HTERT RPE-1 (cell line): Measurements from ENCODE around the gene ITGA5.

ENCODE experiments used
- in situ Hi-C: fragments of 300-500 bp; cut with MboI; formaldehyde crosslinking; loops from 4 replicates; pipeline ENCODE4 v1.14.3; 2020; ENCODE audit warnings: low sequenced_read_pairs

ITGA5 gene

DNA sequence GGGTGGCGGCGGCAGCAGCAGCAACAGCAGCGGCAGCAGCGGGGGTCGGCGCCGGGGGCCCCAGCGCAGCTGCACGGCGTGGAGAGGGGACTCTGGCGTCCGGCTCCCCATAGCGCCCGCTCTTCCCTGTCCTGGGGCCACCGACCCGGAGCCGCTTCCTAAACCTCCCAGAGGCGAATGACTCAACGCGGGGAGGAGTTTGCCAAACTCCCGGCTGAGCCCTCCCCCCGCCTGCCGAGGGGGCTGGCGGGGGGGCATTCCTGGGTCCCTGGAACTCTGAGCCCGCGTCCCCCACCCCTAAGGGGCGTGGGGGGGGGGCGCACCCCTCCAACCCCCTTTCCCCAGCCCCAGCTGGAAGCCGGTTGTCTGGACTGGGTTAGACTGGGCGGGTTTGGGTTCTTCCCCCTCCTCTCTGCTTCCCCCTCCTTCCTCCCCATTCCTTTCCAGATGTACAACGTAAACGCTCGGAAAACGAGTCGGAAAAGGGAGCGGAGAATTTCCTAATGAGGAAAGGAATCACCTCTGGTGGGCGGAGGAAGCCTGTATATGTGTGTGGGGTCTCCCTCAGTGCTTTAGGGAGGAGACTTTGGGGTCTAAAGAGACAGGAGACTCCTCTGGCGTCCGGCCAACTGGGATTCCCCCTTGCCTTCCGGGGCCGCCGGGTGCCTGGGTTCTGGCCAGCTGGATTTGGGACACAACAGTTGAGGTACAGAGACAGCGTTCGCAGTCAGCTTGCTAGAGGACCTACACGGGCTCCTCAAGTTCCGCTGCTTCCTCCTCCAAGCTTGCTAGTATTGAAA lies at the start of gene ITGA5:
TSS of gene ITGA5 (minus strand) at position 179 of the 800 bp plus-strand sequence. CDS start at position 111, 68 bp downstream.
- in situ Hi-C loops = no loop called here

DNA sequence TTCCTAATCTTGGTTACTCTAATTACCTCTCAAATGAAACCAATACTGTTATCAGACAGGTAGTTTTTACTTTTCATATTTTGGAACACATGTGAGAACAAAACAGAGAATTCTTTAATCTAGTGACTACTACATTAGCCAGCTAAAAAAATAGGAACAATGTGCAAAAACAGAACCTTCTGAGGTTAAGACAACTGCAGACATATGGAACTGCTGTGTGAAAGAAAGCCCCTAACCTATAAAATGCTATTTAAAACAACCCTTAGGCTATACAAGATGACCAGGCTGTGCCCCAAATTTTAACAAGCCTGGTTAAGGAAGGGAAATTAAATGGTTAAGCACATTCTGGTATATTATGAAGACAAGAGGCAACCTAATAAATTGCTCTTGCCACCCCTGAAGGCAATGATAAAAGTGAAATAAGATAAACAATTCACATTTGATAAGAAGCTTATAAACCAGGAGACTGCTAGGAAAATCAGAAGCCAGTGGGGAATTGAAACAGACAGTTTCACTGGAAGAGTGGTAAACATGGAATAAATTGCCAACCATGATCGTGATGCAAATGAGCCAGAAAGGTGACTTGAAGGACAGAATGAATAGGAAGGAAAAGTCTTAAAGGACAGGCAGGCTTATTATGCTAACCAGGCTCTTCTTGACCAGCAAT lies 46.9 kb upstream of the ITGA5 start:
- in situ Hi-C loops = no loop called here

DNA sequence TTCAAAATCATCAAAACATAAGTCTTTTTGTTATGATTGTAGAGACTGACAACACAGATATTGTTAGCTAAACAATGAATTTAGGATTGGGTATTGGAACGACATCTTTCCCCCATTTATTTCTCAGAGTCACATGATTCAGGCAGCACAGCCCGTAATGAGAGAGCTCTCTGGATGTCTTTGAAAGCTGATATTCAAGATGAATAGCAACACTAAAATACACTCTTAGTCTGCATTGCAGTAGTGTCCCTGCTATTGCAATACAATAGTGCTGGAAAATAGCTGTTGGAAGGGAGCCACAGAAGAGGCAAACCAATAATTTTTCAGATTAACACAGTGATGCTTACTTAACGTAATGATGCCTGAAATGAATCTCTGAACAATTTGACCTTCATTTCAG lies 44.4 kb upstream of the ITGA5 start:
- in situ Hi-C loops = no loop called here

DNA sequence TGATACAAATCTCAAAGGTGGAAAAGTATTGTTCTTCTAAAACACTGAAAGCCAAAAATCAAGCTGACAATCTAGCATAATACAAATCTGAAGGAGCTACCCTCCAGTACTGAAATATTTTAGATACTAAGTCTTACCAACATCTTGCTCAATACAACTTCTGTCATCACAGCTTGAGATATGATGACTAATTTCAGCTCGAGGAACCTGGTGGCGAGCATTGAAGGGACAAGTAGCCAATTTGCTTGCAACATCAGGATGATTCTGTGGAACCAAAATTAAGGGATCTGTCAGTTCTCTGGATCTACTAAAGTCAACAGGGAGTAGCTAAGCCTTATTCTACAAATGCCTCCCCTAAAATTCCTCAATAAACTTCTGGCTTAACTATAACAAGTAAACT lies 44.0 kb upstream of the ITGA5 start:
- in situ Hi-C loops = no loop called here

DNA sequence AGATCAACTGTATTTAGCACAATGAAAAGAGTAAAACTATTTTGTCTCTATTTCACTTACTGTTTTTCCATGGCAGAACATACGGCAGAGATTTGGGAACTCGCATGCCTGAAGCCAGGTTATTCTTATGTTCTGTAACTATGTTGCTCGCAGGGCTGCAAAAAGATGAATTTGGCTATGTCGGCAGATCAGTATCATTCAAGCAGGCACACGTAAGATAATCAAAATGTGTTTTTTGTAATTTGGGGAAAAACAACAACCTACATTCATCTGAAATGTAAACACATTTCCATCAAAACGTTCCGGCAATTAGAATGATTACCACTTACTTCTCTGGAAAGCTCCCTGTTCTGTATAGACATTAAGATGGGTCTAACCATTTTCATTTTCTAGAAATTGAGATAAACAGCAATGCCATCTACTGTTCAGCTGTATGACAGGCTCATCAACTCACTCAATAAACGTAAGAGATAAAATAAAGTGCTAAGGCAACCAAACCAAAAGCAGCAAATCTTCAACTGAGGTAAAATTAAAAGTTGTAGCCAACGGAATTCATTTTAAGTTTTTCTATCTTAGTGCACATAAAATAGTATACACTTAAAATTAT lies 41.4 kb upstream of the ITGA5 start:
- in situ Hi-C loops = no loop called here

DNA sequence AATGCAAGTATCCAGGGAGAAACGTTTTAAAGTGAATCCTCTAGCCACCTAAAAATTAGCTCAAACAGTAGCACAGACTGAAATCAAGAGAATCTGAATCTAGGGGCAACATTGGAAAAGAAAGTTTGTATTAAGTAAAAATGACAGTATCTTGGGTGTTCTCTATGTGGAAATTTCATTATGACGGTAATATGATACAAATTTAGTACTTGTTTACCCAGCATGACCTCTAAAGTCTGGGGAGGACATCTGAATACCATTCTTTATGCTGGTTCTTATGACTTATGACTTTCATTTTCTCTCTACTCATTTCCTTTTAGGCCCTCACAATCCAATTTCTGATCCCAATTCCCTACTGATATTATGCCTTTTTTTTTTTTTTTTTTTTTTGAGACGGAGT lies 40.3 kb upstream of the ITGA5 start:
- in situ Hi-C loops = no loop called here

DNA sequence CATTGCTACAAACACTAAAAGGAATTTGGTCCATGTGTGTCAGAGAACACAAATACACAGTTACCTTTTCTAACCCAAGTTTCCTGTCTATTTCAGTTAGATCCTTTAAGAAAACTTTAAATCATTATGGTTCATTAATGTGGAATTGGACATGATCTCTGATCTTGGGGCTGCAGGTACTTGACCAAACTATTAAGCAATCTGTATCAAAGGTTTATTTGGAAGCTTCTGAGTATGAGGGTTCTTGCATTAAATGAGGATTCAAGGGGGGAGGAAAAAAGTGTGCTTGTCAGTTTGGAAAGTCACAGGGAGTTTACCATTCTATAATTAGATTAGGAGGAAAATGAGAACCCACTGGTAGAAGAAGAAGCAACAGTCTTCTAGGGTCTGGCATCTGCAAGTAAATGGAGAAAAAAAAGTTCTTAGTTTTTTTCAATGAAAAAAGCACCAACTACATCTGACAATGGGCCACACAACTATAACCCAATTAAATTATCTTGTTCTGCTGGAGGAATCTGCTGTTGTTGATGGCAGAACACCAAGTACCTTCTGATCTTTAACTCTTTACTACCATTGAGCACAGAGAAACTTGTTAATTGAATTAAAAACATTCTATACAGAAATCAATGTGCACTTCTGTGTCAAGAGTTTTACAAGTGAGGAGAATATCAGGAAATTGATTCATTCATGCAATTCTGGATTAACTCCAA lies 36.8 kb upstream of the ITGA5 start:
- in situ Hi-C loops = no loop called here

DNA sequence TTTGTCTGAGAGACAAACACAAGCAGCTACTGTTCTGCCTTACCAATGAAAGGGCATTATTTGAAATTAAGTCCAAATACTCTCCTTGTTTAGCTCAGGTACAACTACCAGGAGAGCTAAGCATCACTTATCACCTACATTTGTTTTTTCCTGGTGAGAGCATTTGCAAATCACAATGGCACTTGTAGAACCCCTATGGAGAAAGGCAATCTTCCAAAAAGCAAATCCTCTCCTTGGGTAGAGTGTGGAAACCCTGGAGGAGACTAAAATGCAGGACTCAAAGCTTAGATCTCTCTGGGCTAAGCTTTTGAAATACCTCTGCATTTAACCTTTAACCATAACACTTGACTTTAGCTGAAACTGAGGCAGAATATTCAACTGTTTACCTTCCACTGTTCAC lies 33.6 kb upstream of the ITGA5 start:
- in situ Hi-C loops = no loop called here

DNA sequence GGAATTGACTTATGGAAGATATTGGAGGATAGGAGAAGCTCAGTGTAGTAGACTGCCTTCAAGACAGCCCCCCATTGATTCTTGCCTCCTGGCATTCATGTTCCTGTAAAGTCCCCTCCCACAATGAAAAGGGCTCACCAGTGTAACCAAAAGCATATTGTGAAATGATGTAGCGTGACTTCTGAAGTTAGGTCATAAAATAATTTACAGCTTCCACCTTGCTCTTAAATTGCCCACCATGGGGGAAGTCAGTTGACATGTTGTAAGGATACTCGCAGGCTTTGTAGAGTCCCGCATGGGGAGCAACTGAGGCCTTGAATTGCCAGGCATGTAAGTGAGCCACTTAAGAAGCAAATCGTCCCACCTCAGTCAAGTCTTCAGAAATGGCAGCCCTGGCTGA lies 29.3 kb upstream of the ITGA5 start:
- in situ Hi-C loops = no loop called here

DNA sequence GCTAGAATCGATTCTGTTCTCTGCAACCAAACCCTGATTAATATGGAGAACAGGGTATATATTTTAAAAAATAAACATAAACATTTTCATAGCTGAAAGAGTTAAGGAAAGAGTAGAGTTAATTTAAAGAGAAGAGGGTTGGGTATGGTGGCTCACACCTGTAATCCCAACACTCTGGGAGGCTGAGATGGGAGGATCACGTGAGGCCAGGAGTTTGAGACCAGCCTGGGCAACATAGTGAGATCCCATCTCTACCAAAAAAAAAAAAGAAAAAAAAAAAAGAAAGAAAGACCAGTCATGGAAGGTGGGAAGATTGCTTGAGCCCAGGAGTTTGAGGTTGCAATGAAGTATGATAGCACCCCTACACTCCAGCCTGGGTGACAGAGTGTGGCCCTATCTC lies 28.9 kb upstream of the ITGA5 start:
- in situ Hi-C loops = no loop called here

DNA sequence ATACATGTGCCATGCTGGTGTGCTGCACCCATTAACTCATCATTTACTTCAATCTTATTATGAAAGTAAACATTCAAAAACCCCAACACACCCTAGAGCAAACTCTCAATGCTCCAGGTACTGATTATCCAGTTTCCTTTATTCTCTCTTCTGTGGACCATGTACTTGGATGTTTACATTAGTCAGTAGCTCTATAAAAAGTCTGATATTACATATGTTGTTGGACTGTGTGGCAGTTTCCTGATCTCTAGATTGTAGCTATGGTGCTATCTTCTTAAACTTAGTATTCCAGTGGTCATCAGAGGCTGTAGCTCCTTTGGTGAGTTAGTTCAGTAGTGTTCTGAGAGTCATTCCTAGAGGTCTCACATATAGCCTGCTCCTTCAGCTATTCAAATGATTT lies 25.1 kb upstream of the ITGA5 start:
- in situ Hi-C loops = no loop called here

DNA sequence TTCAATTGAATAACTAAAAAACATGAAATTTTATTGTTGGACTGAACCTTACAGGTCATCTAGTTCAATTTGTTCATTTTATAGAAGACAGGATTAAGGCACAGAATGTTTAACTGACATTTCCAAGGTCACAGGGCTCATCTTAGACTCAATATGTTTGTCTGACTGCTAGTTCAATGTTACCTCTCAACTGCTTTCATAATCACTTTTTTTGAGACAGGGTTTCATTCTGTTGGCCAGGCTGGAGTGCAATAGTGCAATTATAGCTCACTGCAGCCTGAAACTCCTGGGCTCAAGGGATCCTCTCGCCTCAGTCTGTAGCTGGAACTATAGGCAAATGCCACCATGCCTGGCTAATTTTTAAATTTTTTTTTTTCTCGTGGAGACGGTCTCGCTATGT lies 24.4 kb upstream of the ITGA5 start:
- in situ Hi-C loops = no loop called here

DNA sequence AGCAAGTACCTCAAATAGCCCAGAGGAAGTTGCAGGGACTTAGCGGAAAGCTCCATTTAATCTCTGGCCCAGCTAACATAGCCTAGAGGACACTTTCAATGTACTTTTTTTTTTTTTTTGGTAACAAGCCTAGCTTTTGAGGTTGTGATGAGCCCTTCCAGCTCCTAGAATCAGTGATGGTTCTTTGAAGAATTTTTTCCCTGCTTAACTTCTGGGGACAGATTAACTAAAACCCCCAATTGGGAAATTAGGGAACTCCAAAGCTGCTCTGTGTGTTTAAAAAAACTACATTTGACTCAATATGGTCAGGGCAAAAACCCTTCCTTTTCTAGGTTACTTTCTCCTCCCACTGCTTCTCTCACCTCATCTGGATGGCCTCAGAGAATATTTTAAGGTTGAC lies 23.9 kb upstream of the ITGA5 start:
- in situ Hi-C loops = no loop called here

DNA sequence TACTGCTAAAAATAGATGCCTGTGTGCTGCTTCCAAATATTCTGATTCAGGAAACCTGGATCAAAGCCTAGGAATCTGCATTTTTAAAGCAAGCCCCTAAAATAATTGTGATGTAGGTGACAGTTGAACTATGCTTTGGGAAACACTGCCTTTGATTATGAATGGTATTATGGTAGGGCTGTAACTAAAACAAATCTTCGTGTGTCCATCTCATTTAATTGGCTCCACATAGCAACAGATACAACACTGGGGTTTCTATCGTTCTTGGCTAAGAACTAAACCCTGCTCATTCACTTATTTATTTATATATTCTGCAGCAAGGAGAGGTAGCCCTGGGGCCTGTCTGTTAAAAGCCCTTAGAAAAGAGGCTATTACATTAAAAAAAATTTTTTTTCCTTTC lies 23.0 kb upstream of the ITGA5 start:
- in situ Hi-C loops = no loop called here

DNA sequence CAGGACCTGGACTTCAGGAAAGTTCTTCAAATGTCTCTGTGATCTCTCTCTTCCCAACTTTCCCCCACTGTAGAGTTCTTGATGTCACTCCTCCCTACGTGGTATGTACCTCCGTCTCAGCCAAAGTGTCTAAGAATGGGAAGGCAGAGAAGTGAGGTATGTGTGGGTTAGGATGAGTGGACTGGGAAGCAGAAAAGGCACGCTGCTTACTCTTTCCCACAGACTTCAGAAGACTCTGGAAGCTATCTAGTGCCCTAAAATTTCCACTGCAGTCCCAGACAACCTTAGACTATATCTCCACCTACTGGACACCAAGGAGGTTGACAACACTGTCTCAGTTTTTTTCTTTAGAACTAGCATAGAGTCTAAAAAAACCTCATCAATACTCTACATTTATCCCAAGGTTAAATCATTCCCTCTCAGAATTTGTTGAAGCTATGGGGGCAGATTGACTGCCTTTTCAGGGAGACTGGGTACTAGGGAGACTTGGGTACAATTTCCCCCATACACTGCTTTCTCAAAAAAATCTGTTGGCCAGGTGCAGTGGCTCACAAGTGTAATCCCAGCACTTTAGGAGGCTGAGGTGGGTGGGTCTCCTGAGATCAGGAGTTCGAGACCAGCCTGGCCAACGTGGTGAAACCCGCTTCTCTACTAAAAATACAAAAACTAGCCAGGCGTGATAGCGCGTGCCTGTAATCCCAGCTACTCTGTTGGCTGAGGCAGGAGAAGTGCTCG lies 20.6 kb upstream of the ITGA5 start:
- in situ Hi-C loops = no loop called here

DNA sequence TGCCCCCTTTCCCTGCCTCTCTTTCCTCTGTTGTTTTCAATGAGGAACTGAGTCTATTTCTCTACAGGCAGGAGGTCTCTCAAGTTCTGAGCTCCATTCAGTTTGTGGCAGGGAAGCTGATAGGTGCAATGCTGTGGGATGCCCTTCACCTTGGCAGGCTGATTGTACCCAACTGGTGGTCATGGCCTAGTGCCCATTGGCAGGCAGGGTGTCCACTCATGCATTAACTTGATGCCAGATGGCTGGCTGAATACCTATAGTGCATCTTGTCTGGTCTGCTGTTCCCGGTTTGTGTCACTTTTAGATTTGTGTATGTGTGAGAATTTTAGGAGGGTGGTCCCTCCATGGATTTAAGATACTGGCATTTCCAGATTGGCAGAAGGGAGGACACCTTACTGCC lies 20.0 kb upstream of the ITGA5 start:
- in situ Hi-C loops = no loop called here

DNA sequence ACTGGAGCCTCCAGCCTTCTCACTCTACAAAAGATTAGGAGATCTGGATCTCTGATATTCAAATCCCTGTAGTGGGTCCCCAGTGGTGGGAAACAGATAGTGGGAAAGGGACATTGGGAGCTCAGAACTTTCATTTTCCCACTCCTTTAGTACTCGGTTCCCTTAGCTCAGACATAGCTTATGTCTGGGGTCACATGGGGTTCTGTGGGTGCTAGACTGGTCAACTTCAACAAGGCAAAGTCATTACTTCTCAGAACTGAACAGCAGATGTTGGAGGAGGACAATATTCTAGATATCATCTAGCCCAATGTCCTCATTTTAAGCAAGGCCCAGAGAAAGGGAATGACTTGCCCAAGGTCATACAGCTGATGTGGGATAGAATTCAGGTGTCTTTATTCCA lies 19.5 kb upstream of the ITGA5 start:
- in situ Hi-C loops = no loop called here

DNA sequence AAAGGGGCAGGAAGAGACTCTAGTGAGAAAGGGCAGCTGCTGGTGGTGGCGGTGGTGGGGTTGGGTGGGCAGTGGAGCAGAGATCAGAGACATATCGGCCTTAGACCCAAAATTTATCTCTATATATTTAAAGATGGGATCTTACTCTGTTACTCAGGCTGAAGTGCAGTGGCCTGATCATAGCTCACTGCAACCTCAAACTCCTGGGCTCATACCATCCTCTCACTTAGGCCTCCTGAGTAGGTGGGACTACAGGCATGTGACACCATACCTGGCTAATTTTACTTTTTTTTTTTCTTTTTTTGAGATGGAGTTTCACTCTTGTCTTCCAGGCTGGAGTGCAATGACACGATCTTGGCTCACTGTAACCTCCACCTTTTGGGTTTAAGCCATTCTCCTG lies 18.6 kb upstream of the ITGA5 start:
- in situ Hi-C loops = no loop called here

DNA sequence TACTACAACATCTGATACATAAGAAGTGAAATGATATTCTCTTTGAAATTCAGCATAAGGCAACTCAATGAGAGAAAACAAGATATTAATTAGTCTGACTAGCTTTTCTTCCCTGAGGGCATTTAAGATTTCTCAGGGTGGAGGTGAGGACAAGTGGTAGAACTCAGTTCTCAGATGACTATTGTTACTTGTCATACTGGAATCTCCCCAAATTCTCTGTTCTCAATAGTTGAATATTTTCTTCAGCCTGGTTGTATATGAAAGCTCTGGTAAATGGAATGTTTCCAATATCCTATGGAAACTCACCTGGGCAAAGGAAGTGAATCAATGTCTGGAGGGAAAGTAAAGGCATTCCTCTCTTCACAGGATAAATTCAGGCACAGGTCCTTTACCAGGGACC lies 18.2 kb upstream of the ITGA5 start:
- in situ Hi-C loops = no loop called here

DNA sequence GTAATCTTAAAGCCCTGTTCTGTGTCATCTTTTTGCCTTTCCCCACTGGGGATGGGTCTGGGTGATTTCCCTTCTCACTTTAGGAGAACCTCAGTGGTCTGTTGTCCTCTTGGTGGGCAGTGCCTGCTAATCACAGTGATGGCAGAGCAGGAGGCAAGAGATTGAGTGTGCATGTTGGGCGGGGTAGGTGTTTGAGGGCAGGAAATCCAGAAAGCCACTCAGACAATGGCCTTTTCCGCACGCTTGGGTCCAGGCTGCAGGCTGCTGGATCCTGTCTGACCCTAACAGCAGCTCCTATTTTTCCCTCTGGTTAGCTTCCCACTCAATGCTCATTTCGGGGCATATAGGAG lies 13.7 kb upstream of the ITGA5 start:
- in situ Hi-C loops = no loop called here
